SK-N-MC (cell line): Measurements from ENCODE around the gene TRIM17.

Experiments
- DNase-seq: peaks from one replicate; pipeline ENCODE4 v3.0.0-alpha.2; 2011; ENCODE audit warnings: low read depth, low spot score
- H3K27ac ChIP-seq: fragments of 200-600 bp; sonication (generic); 2 replicates; pipeline ENCODE4 v1.5.1; 2016; ENCODE audit warnings: mixed run types
- H3K36me3 ChIP-seq: fragments of 200-600 bp; sonication (generic); 2 replicates; pipeline ENCODE4 v1.6.1; 2017; ENCODE audit warnings: antibody characterized with exemption, low read length, mixed read lengths; ENCODE audit not compliant: insufficient read depth
- H3K4me3 ChIP-seq: fragments of 200-600 bp; sonication (generic); 2 replicates; pipeline ENCODE4 v1.5.1; 2016
- H3K9ac ChIP-seq: fragments of 200-600 bp; sonication (generic); 2 replicates; pipeline ENCODE4 v1.8.0; 2017; ENCODE audit warnings: mixed run types, mixed read lengths; ENCODE audit not compliant: insufficient read length
- H3K9me3 ChIP-seq: fragments of 200-600 bp; sonication (generic); 2 replicates; pipeline ENCODE4 v1.6.1; 2017; ENCODE audit warnings: low read depth, mild to moderate bottlenecking, antibody characterized with exemption, low read length, moderate library complexity, mixed read lengths
- EZH2 ChIP-seq: fragments of 200-600 bp; sonication (generic); IDR thresholded peaks from one replicate; pipeline ENCODE4 v1.6.1; 2017; ENCODE audit warnings: antibody characterized with exemption
- FOXP2 ChIP-seq: optimal IDR thresholded peaks from 2 replicates; pipeline ENCODE3; 2011; ENCODE audit warnings: mild to moderate bottlenecking, moderate library complexity; ENCODE audit not compliant: insufficient read depth; ENCODE audit errors: extremely low read length, control extremely low read depth
- POLR2AphosphoS5 ChIP-seq: IDR thresholded peaks from 2 replicates; pipeline ENCODE4 v1.6.1; 2012; ENCODE audit warnings: mild to moderate bottlenecking, low read depth, low read length, borderline replicate concordance

Gene TRIM17

DNA sequence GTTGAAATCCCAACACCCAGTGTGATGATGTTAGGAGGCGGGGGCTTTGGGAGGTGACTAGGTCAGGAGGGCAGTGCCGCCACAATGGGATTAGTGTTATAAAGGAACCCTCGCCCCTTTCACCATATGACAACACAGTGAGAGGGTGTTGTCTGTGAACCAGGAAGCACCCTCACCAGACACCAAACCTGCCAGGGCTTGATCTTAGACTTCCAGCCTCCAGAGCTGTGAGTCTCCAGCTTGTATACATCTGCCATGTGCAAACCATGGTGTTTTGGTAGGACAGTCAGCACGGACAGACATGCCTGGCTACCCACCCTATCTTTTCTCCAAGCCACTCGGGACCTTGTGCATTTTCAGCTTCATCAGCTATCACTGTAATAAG is 14.0 kb downstream of the TRIM17 start:
- DNase-seq, result no peak
- Histone ChIP-seq H3K9ac (no peak overlapping the region), H3K27ac (no peak overlapping the region), H3K36me3 (peaks cover 4% of the 10 kb centered on the region; the same call in 1 of the 2 replicates), H3K4me3 (no peak overlapping the region), H3K9me3 (no peaks in the 10 kb centered on the region)
- TF ChIP-seq EZH2, result no peak
- no peak for TF ChIP-seq POLR2AphosphoS5
- TF ChIP-seq FOXP2, result no peak

DNA sequence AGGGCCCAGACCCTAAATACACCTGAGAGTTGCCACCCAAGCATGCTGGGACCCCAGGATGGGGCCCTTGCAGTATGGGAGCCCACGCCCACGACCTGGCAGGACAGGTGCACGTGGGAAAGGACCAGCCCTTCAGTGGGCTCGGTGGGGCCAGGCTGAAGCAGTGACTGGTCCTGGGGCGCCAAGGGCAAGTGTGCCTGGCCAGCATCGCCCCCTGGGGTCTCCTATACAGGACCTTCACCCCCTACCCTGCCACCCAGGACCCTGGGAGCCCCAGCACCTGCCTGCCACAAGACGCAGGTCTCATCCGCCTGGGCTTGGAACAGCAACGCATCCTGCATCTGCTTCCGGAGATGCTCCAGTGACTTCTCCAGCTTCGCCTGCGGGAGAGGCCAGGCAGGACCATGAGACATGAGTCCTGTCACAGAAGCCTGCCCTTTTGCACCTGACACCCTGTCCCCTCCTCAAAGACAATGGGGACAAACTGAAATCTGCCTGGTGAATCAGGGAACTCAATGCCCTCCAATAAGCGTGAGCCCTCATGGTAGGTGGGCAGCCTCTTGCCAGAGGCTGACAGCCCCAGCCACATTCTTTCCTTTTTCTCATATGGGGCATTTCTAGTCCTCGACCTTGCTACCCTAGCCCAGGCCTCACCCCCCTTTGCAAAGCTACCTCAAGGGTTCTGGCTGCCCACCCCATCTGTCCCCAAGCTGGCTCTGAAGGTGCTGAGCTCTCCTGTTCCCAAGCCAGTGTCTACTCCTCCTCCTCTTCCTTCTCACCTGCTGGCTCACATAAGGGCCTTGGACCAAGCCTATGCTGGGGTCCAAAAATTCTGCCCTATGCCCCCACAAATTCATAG is 14.7 kb downstream of the TRIM17 start:
- Histone ChIP-seq H3K36me3 (peaks cover 4% of the 10 kb centered on the region; the same call in 1 of the 2 replicates), H3K9ac (no peak overlapping the region), H3K4me3 (no peak overlapping the region), H3K9me3 (no peaks in the 10 kb centered on the region), H3K27ac (no peak overlapping the region)
- no peak for TF ChIP-seq POLR2AphosphoS5
- no peak for TF ChIP-seq FOXP2
- no peak for TF ChIP-seq EZH2
- no peak for DNase-seq

DNA sequence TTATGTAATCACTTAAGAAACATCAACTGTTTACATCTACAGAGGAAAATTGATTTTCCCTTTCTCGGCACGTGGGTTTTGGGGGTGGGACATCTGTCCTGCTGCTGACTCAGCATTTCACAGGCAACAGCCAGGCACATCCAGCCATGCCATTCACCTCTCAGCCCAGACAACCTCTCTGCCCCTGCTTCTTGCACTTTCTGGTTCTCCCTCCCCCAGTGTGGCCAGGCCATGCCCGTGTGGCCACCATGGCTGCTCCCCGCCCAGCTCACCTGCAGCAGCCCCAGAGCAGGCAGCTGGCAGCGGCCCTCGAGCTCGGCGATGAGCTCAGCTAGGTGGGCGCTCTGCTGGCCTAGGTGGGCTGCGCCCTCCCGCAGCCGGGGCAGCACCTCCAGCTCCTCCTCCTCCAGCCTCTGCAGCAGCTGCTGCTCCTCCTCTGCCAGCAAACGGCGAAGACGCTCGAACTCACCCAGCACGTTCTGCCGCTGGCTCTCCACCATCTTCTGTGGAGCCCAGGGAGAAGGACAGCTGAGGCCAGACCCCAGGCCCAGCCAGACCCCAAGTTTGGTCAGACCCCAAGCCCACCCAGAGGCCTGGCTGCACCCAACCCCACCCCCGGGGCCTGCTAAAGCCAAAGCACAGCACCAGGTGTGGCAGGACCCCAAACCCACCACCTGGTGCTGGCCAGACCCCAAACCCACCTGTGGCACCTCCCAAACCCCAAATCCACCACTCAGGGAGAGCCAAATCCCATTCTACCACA is 15.8 kb downstream of the TRIM17 start:
- H3K9me3 ChIP-seq, result no peaks in the 10 kb centered on the region
- no peak overlapping the region for H3K4me3 ChIP-seq
- no peak overlapping the region for H3K27ac ChIP-seq
- TF ChIP-seq FOXP2, result no peak
- no peak for TF ChIP-seq POLR2AphosphoS5
- TF ChIP-seq EZH2, result no peak
- peaks cover 5% of the 10 kb centered on the region; the same call in 1 of the 2 replicates for H3K36me3 ChIP-seq
- no peak overlapping the region for H3K9ac ChIP-seq
- DNase-seq, result no peak

DNA sequence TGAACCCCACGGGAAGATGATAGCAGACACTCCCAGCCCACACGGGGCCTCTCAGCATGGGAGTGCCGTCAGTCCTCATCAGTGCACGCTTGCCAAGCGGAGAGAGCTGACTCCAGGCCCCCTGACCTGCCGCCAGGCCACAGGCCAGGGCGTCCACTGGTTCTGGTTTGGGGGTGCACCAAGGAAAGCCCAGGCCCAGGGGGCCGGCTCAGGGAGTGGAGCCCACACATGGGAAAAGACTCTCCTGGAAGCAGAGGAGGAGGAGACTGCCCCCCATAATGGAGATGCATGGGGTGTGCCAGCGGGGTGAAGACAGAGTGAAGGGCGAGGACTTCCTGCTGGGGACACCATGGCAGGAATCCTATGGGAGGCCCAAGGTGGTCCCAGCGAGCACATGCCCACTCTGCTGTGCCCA is 16.4 kb downstream of the TRIM17 start:
- Histone ChIP-seq H3K4me3 (no peak overlapping the region), H3K9ac (no peak overlapping the region), H3K9me3 (no peaks in the 10 kb centered on the region), H3K36me3 (peaks cover 8% of the 10 kb centered on the region; the same call in 1 of the 2 replicates), H3K27ac (no peak overlapping the region)
- no peak for DNase-seq
- TF ChIP-seq FOXP2 (no peak), EZH2 (no peak), POLR2AphosphoS5 (no peak)

DNA sequence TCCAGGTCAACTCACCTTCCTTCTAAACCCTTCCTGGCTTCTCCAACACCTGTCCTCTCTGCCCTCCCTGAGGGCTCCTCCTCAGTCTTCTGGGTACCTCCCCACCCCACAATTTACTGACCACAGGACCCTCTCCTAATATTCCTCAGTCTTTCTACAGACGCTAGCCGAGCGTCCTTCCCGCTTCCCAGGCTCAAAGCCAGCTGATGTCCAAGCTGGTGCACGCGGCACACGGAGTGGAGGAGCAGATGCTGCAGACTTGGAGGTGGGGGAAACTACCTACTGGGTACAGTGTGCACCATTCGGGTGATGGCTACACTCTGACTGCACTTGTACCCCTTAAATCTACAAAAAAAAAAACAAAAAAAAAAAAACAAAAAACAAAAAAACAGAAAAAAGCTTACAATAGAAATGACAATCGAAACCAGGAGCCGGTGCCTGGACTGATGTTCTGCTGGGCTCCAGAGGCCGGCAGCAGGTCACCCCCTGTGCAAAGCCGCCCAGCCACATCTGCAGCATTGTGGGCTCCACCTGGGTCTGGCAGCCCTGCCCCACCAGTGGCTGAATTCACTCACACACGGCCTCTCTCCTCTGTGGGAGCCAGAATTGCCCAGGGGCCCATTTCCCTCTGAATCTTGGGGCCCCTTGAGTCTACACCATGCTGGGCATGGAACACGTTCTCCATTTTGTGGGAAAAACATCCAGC is 17.0 kb downstream of the TRIM17 start:
- TF ChIP-seq EZH2 (no peak), FOXP2 (no peak), POLR2AphosphoS5 (no peak)

DNA sequence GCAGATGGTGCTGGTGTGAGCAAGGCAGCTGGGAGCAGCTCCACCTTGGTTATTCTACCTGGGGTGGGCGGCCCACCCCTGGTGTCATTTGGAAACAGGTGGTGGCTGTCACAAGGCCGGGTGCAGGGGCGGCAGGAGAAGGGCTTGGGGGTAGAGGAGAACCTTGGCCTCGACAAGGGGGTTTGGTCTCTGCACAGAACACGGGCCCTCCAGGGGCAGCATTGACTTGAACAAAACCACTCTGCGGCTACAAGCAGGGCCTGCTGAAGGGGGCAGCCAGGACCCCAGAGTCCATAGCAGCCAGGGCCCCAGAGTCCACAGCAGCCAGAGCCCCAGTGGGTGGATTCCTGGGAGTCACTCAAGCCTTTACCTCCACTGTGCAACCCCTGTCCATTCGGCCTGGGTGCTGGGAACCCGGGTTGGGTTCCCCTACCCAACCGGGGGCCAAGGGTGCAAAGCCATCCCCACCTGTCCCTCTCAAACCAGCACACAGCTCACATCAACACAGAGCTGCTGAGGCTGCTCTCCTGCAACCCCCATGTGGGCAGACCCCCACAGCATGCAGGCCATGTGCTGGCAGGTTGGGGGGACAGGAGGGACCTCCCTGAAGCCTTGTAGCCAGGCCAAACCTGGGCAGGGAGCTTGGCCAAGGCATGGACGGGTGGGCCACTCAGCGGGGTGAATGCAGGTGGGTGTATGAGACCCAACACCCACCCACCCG is 17.8 kb downstream of the TRIM17 start:
- Histone ChIP-seq H3K4me3 (no peak overlapping the region), H3K9me3 (no peaks in the 10 kb centered on the region), H3K27ac (no peak overlapping the region), H3K9ac (no peak overlapping the region), H3K36me3 (peaks cover 4% of the 10 kb centered on the region; the same call in 1 of the 2 replicates)
- TF ChIP-seq EZH2 (no peak), POLR2AphosphoS5 (no peak), FOXP2 (no peak)
- DNase-seq, result no peak

More for the DNA sequence above, 17.0 kb downstream of the TRIM17 start:
- Histone ChIP-seq H3K9ac (no peak overlapping the region), H3K27ac (no peak overlapping the region), H3K36me3 (peaks cover 6% of the 10 kb centered on the region; the same call in 1 of the 2 replicates), H3K9me3 (no peaks in the 10 kb centered on the region), H3K4me3 (no peak overlapping the region)
- no peak for DNase-seq

DNA sequence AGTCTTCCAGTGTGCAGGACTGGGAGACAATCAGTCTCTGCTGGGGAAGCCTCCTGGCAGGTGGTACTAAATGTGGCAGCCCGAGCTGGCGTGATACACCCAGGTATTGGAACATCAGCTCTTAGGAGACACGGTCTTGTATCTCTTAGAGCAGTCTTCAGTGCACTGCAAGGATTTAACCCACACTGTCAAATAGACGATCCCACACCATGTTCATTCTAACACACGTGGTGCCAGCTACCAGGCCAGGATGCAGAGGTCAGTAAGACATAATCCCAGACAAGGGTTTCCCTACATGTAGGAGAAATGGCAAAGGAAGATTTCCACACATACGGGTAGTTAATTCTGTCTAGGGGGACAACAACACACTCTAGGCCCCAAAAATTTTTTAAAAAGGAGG is 18.7 kb downstream of the TRIM17 start:
- no peak for TF ChIP-seq EZH2
- no peak for TF ChIP-seq FOXP2
- no peak for TF ChIP-seq POLR2AphosphoS5
- Histone ChIP-seq H3K4me3 (no peak overlapping the region), H3K36me3 (peaks cover 4% of the 10 kb centered on the region; the same call in 1 of the 2 replicates), H3K9ac (no peak overlapping the region), H3K9me3 (no peaks in the 10 kb centered on the region), H3K27ac (no peak overlapping the region)
- no peak for DNase-seq
